Liver (tissue), 9 donors: Measurements from ENCODE around the gene KIRREL3. TPM values are rescaled to one million over a fixed set of nuclear protein-coding genes. Genes with fewer than 3 reads are reported as not detected.

Source experiments
- DNase-seq: peaks from one replicate; pipeline ENCODE4 v3.0.0-alpha.2; 2017; ENCODE audit warnings: low spot score
- H3K27ac ChIP-seq, 2 donors: one replicate each; pipeline ENCODE4 v1.7.0; 2013; ENCODE audit warnings: inconsistent platforms in 2 of 2, low read length in 2 of 2, control low read depth in 1 of 2, low read depth in 1 of 2, mild to moderate bottlenecking in 1 of 2
- H3K27me3 ChIP-seq, 4 donors: one replicate each; pipeline versions ENCODE4 v1.6.1 to v1.7.0; 2013; ENCODE audit warnings: low read length in 3 of 4, inconsistent platforms in 1 of 4, mild to moderate bottlenecking in 1 of 4, moderate library complexity in 1 of 4; ENCODE audit not compliant: control insufficient read depth in 4 of 4, insufficient read depth in 4 of 4
- H3K36me3 ChIP-seq, 4 donors: one replicate each; pipeline versions ENCODE4 v1.6.1 to v1.7.0; 2013; ENCODE audit warnings: low read length in 3 of 4, mild to moderate bottlenecking in 3 of 4, low read depth in 1 of 4, moderate library complexity in 1 of 4; ENCODE audit not compliant: control insufficient read depth in 4 of 4, insufficient read depth in 3 of 4
- H3K4me1 ChIP-seq, 4 donors: one replicate each; pipeline versions ENCODE4 v1.6.1 to v1.7.0; 2013; ENCODE audit warnings: low read length in 3 of 4, mild to moderate bottlenecking in 3 of 4, moderate library complexity in 1 of 4; ENCODE audit not compliant: control insufficient read depth in 4 of 4, insufficient read depth in 4 of 4
- H3K4me3 ChIP-seq, 3 donors: one replicate each; pipeline versions ENCODE4 v1.6.1 to v1.7.0; 2013; ENCODE audit warnings: low read length in 3 of 3, control low read depth in 1 of 3, low read depth in 1 of 3, mild to moderate bottlenecking in 1 of 3
- H3K9ac ChIP-seq, 2 donors: one replicate each; pipeline ENCODE4 v1.7.0; 2013; ENCODE audit warnings: low read length in 2 of 2, mild to moderate bottlenecking in 2 of 2, moderate library complexity in 2 of 2, control low read depth in 1 of 2, low read depth in 1 of 2
- H3K9me3 ChIP-seq, 4 donors: one replicate each; pipeline versions ENCODE4 v1.6.1 to v1.7.0; 2013; ENCODE audit warnings: low read length in 3 of 4; ENCODE audit not compliant: control insufficient read depth in 4 of 4
- ATF3 ChIP-seq: IDR thresholded peaks from 2 replicates; pipeline ENCODE4 v1.6.1; 2016; ENCODE audit warnings: antibody characterized with exemption
- EGR1 ChIP-seq, 2 donors: IDR thresholded peaks; 2 replicates each; pipeline ENCODE4 v1.6.1; 2016 to 2018; ENCODE audit warnings: antibody characterized with exemption in 2 of 2, low read depth in 2 of 2
- FOXA1 ChIP-seq: IDR thresholded peaks from 2 replicates; pipeline ENCODE4 v1.6.1; 2016; ENCODE audit warnings: antibody characterized with exemption
- FOXA2 ChIP-seq: IDR thresholded peaks from 2 replicates; pipeline ENCODE4 v1.6.1; 2016; ENCODE audit warnings: antibody characterized with exemption
- GABPA ChIP-seq, 2 donors: IDR thresholded peaks in 1 of 2; conservative IDR thresholded peaks in 1 of 2; 2 replicates each; pipeline ENCODE4 v1.6.1; 2016; ENCODE audit warnings: antibody characterized with exemption in 2 of 2, mild to moderate bottlenecking in 1 of 2, moderate library complexity in 1 of 2
- HNF4A ChIP-seq, 2 donors: conservative IDR thresholded peaks; 2 replicates each; pipeline ENCODE4 v1.6.1; 2016; ENCODE audit warnings: antibody characterized with exemption in 2 of 2, mild to moderate bottlenecking in 2 of 2
- HNF4G ChIP-seq: IDR thresholded peaks from 2 replicates; pipeline ENCODE4 v1.6.1; 2016; ENCODE audit warnings: antibody characterized with exemption
- JUND ChIP-seq, 2 donors: IDR thresholded peaks; 2 replicates each; pipeline ENCODE4 v1.6.1; 2016; ENCODE audit warnings: antibody characterized with exemption in 2 of 2
- MAX ChIP-seq: IDR thresholded peaks from 2 replicates; pipeline ENCODE4 v1.6.1; 2016; ENCODE audit warnings: antibody characterized with exemption
- NR2F2 ChIP-seq: IDR thresholded peaks from 2 replicates; pipeline ENCODE4 v1.6.1; 2016; ENCODE audit warnings: antibody characterized with exemption
- RAD21 ChIP-seq, 2 donors: IDR thresholded peaks; 2 replicates each; pipeline ENCODE4 v1.6.1; 2016; ENCODE audit warnings: antibody characterized with exemption in 2 of 2, mild to moderate bottlenecking in 2 of 2
- REST ChIP-seq: IDR thresholded peaks from 2 replicates; pipeline ENCODE4 v1.6.1; 2016; ENCODE audit warnings: antibody characterized with exemption, mild to moderate bottlenecking
- RXRA ChIP-seq, 2 donors: IDR thresholded peaks; 2 replicates each; pipeline ENCODE4 v1.6.1; 2017 to 2018; ENCODE audit warnings: antibody characterized with exemption in 2 of 2, mild to moderate bottlenecking in 1 of 2
- SP1 ChIP-seq: IDR thresholded peaks from 2 replicates; pipeline ENCODE4 v1.6.1; 2018; ENCODE audit warnings: antibody characterized with exemption, mild to moderate bottlenecking
- TAF1 ChIP-seq: conservative IDR thresholded peaks from 2 replicates; pipeline ENCODE4 v1.6.1; 2016; ENCODE audit warnings: antibody characterized with exemption, mild to moderate bottlenecking
- YY1 ChIP-seq: IDR thresholded peaks from 2 replicates; pipeline ENCODE4 v1.6.1; 2016; ENCODE audit warnings: antibody characterized with exemption, mild to moderate bottlenecking
- WGBS: extraction: QIAGEN DNeasy Blood & Tissue Kit; methylation state at CpG from one replicate; pipeline ENCODE4 v1.1.7; 2013; 5-methylcytosine and 5-hydroxymethylcytosine counted together
- polyA plus RNA-seq, 2 donors: library from polyadenylated mRNA; stranded (reverse) in 1 of 2; unstranded in 1 of 2; fragments of 200-250 nt in 1 of 2; fragments of >200 nt in 1 of 2; fragmentation: Nextera tagmentation in 1 of 2; extraction: Ambion mirVana in 1 of 2; gene quantifications; one replicate each; pipeline versions ENCODE4 v1.2.1 to v1.2.3, GENCODE V29; 2013 to 2015
- total RNA-seq, 2 donors: library from RNA; depleted of rRNA; stranded (reverse); fragments of >200 nt; gene quantifications; one replicate each; pipeline ENCODE4 v1.2.3, GENCODE V29; 2014
- TF ChIP-seq, protein P1 (sequence below): IDR thresholded peaks from 2 replicates; pipeline ENCODE4 v1.6.1; 2016; ENCODE audit warnings: antibody characterized with exemption
- TF ChIP-seq, protein P2 (sequence below): fragments of 150-350 bp; IDR thresholded peaks from 2 replicates; pipeline ENCODE4 v1.5.1; 2017; ENCODE audit warnings: improper control_type of control experiment, low read depth, low read length; ENCODE audit not compliant: missing input control
- donor health status: healthy.
- donor health status: healthy.
- donor health status: healthy.
- donor health status: healthy.
- donor health status: healthy.

The KIRREL3 gene
- total and polyA plus RNA-seq, 4 donors = 0.03 to 0.29 (median 0.08) TPM; not detected in 1

GRCh38 chr11:126870021-126870420 is 130.5 kb downstream of the KIRREL3 start:
- H3K4me3 ChIP-seq = no peak overlapping the region
- no peaks in the 10 kb centered on the region for H3K36me3 ChIP-seq
- H3K27ac ChIP-seq = no peak overlapping the region
- no peaks in the 10 kb centered on the region for H3K4me1 ChIP-seq
- DNase-seq = no peak
- H3K27me3 ChIP-seq = peaks cover 0 to 2% (median 2%) of the 10 kb centered on the region in 4 donors
- no peak for TF ChIP-seq FOXA1
- no peak for TF ChIP-seq JUND (IDR thresholded peaks at IDR 0.05)
- TF ChIP-seq YY1 = no peak
- TF ChIP-seq RAD21 (IDR thresholded peaks at IDR 0.05) = no peak
- TF ChIP-seq FOXA2 = no peak
- no peak for TF ChIP-seq HNF4G
- TF ChIP-seq MAX = no peak
- no peak for TF ChIP-seq TAF1
- no peak for TF ChIP-seq ATF3
- no peak for TF ChIP-seq NR2F2
- TF ChIP-seq REST = no peak
- TF ChIP-seq HNF4A (conservative IDR thresholded peaks at IDR 0.05) = no peak
- TF ChIP-seq, protein P1, sequence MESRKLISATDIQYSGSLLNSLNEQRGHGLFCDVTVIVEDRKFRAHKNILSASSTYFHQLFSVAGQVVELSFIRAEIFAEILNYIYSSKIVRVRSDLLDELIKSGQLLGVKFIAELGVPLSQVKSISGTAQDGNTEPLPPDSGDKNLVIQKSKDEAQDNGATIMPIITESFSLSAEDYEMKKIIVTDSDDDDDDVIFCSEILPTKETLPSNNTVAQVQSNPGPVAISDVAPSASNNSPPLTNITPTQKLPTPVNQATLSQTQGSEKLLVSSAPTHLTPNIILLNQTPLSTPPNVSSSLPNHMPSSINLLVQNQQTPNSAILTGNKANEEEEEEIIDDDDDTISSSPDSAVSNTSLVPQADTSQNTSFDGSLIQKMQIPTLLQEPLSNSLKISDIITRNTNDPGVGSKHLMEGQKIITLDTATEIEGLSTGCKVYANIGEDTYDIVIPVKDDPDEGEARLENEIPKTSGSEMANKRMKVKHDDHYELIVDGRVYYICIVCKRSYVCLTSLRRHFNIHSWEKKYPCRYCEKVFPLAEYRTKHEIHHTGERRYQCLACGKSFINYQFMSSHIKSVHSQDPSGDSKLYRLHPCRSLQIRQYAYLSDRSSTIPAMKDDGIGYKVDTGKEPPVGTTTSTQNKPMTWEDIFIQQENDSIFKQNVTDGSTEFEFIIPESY = no peak
- 62% methylated on average over 4 of the region's 4 CpGs for WGBS
- H3K9me3 ChIP-seq = no peaks in the 10 kb centered on the region
- H3K9ac ChIP-seq = no peak overlapping the region

DNA sequence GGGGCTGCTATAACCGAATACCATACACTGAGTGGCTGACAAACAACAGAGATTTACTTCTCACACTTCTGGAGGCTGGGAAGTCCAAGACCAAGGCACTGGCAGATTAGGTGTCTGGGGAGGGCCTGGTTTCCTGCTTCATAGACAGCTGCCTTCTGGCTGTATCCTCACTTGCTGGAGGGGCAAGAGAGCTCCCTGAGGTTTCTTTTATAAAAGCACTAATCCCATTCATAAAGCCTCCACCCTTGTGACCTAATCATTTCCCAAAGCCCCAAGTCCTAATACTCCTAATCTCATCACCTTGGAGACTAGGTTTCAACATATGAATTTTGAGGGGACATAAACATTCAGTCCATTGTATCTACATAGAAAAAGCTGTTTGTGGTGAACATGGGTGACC is 131.8 kb downstream of the KIRREL3 start:
- Histone ChIP-seq H3K4me3 (no peak overlapping the region), H3K9ac (no peak overlapping the region), H3K27ac (no peak overlapping the region), H3K9me3 (no peaks in the 10 kb centered on the region), H3K4me1 (no peaks in the 10 kb centered on the region), H3K27me3 (peaks cover 0 to 2% (median 2%) of the 10 kb centered on the region in 4 donors), H3K36me3 (no peaks in the 10 kb centered on the region)
- DNase-seq = no peak
- WGBS = 54% methylated on average over 1 of the region's 1 CpG
- TF ChIP-seq RAD21 (IDR thresholded peaks at IDR 0.05) (no peak), HNF4G (no peak), RXRA (IDR thresholded peaks at IDR 0.05) (no peak), EGR1 (IDR thresholded peaks at IDR 0.05; ENCODE audit: low read depth in 2 of 2) (no peak), JUND (IDR thresholded peaks at IDR 0.05) (no peak), GABPA (IDR thresholded peaks at IDR 0.05 in 1 of 2, conservative IDR thresholded peaks at IDR 0.05 in 1 of 2) (no peak), SP1 (no peak), NR2F2 (no peak), YY1 (no peak), TAF1 (no peak), FOXA1 (no peak), FOXA2 (no peak)
- TF ChIP-seq, protein P2, sequence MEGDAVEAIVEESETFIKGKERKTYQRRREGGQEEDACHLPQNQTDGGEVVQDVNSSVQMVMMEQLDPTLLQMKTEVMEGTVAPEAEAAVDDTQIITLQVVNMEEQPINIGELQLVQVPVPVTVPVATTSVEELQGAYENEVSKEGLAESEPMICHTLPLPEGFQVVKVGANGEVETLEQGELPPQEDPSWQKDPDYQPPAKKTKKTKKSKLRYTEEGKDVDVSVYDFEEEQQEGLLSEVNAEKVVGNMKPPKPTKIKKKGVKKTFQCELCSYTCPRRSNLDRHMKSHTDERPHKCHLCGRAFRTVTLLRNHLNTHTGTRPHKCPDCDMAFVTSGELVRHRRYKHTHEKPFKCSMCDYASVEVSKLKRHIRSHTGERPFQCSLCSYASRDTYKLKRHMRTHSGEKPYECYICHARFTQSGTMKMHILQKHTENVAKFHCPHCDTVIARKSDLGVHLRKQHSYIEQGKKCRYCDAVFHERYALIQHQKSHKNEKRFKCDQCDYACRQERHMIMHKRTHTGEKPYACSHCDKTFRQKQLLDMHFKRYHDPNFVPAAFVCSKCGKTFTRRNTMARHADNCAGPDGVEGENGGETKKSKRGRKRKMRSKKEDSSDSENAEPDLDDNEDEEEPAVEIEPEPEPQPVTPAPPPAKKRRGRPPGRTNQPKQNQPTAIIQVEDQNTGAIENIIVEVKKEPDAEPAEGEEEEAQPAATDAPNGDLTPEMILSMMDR = no peak
- TF ChIP-seq, protein P1 = no peak
